Activated naive CD8-positive, alpha-beta T cell treated with anti-CD3 and anti-CD28 coated beads for 36 hours (primary cell): ENCODE results near the gene ERG. TPM values are rescaled to one million over a fixed set of nuclear protein-coding genes. Genes with fewer than 3 reads are reported as not detected.

Experiments
- DNase-seq: peaks from one replicate; pipeline ENCODE4 v3.0.0; 2021
- H3K27ac Mint-ChIP-seq: one replicate; pipeline ENCODE4 v1.8.0; 2022; ENCODE audit warnings: mild to moderate bottlenecking, moderate library complexity, mixed read lengths
- H3K27me3 Mint-ChIP-seq: one replicate; pipeline ENCODE4 v1.8.0; 2022; ENCODE audit warnings: mild to moderate bottlenecking, mixed read lengths
- H3K36me3 Mint-ChIP-seq: one replicate; pipeline ENCODE4 v1.8.0; 2021; ENCODE audit warnings: mild to moderate bottlenecking, mixed read lengths
- H3K4me1 Mint-ChIP-seq: one replicate; pipeline ENCODE4 v1.8.0; 2021; ENCODE audit warnings: mixed read lengths
- H3K4me3 Mint-ChIP-seq: one replicate; pipeline ENCODE4 v1.8.0; 2022; ENCODE audit warnings: mild to moderate bottlenecking, moderate library complexity, mixed read lengths
- H3K9me3 Mint-ChIP-seq: one replicate; pipeline ENCODE4 v1.8.0; 2022; ENCODE audit warnings: mixed read lengths
- total RNA-seq, 2 experiments: library from RNA; stranded (reverse); gene quantifications; one replicate each; pipeline ENCODE4 v1.2.3, GENCODE V29; 2021

ERG gene
- total RNA-seq, 2 experiments from 2014 or later = not detected

- peaks cover 16% of the 10 kb centered on the region for H3K4me1 Mint-ChIP-seq
- no peak overlapping the region for H3K4me3 Mint-ChIP-seq
- H3K27me3 Mint-ChIP-seq = peaks cover 10% of the 10 kb centered on the region
- no peak for DNase-seq
- no peak overlapping the region for H3K27ac Mint-ChIP-seq
- no peaks in the 10 kb centered on the region for H3K36me3 Mint-ChIP-seq
- H3K9me3 Mint-ChIP-seq = no peaks in the 10 kb centered on the region
These were observed 148.3 kb downstream of the ERG start for GRCh38 chr21:38349977-38350376.

GRCh38 chr21:38349111-38349746 lies 149.0 kb downstream of the ERG start:
- Mint-ChIP-seq H3K27ac (peak overlapping the region; percentile 67), H3K36me3 (no peaks in the 10 kb centered on the region), H3K9me3 (no peaks in the 10 kb centered on the region), H3K27me3 (peaks cover 6% of the 10 kb centered on the region), H3K4me1 (peaks cover 16% of the 10 kb centered on the region), H3K4me3 (no peak overlapping the region)
- DNase-seq = no peak

GRCh38 chr21:38346286-38346685 lies 152.0 kb downstream of the ERG start:
- H3K4me1 Mint-ChIP-seq = peaks cover 8% of the 10 kb centered on the region
- no peak for DNase-seq
- H3K36me3 Mint-ChIP-seq = no peaks in the 10 kb centered on the region
- no peak overlapping the region for H3K27ac Mint-ChIP-seq
- H3K9me3 Mint-ChIP-seq = no peaks in the 10 kb centered on the region
- H3K4me3 Mint-ChIP-seq = no peak overlapping the region
- H3K27me3 Mint-ChIP-seq = no peaks in the 10 kb centered on the region

GRCh38 chr21:38343691-38344090 lies 154.6 kb downstream of the ERG start:
- no peak overlapping the region for H3K27ac Mint-ChIP-seq
- no peaks in the 10 kb centered on the region for H3K9me3 Mint-ChIP-seq
- peaks cover 3% of the 10 kb centered on the region for H3K4me1 Mint-ChIP-seq
- DNase-seq = no peak
- no peak overlapping the region for H3K4me3 Mint-ChIP-seq
- no peaks in the 10 kb centered on the region for H3K27me3 Mint-ChIP-seq
- H3K36me3 Mint-ChIP-seq = no peaks in the 10 kb centered on the region

- Mint-ChIP-seq H3K27ac (no peak overlapping the region), H3K4me1 (no peaks in the 10 kb centered on the region), H3K27me3 (no peaks in the 10 kb centered on the region), H3K9me3 (no peaks in the 10 kb centered on the region), H3K36me3 (no peaks in the 10 kb centered on the region), H3K4me3 (no peak overlapping the region)
- no peak for DNase-seq
These were observed 155.5 kb downstream of the ERG start for GRCh38 chr21:38342739-38343138.

GRCh38 chr21:38341546-38342012 lies 156.7 kb downstream of the ERG start:
- Mint-ChIP-seq H3K27me3 (no peaks in the 10 kb centered on the region), H3K4me1 (no peaks in the 10 kb centered on the region), H3K4me3 (no peak overlapping the region), H3K9me3 (no peaks in the 10 kb centered on the region), H3K36me3 (no peaks in the 10 kb centered on the region), H3K27ac (no peak overlapping the region)
- DNase-seq = no peak

- Mint-ChIP-seq H3K36me3 (no peaks in the 10 kb centered on the region), H3K27me3 (no peaks in the 10 kb centered on the region)
These were observed 158.1 kb downstream of the ERG start for GRCh38 chr21:38340131-38340530.

GRCh38 chr21:38337793-38338192 lies 160.5 kb downstream of the ERG start:
- Mint-ChIP-seq H3K36me3 (no peaks in the 10 kb centered on the region), H3K4me1 (no peaks in the 10 kb centered on the region), H3K4me3 (no peak overlapping the region), H3K27me3 (no peaks in the 10 kb centered on the region), H3K27ac (no peak overlapping the region), H3K9me3 (no peaks in the 10 kb centered on the region)
- no peak for DNase-seq

More at GRCh38 chr21:38340131-38340530, 158.1 kb downstream of the ERG start:
- Mint-ChIP-seq H3K4me3 (no peak overlapping the region), H3K9me3 (no peaks in the 10 kb centered on the region), H3K27ac (no peak overlapping the region), H3K4me1 (no peaks in the 10 kb centered on the region)
- no peak for DNase-seq

GRCh38 chr21:38334866-38335265 lies 163.4 kb downstream of the ERG start:
- Mint-ChIP-seq H3K4me1 (no peaks in the 10 kb centered on the region), H3K27ac (no peak overlapping the region)

GRCh38 chr21:38333301-38334272 lies 164.7 kb downstream of the ERG start:
- no peaks in the 10 kb centered on the region for H3K9me3 Mint-ChIP-seq
- no peak overlapping the region for H3K4me3 Mint-ChIP-seq
- H3K27me3 Mint-ChIP-seq = no peaks in the 10 kb centered on the region
- H3K27ac Mint-ChIP-seq = no peak overlapping the region
- H3K36me3 Mint-ChIP-seq = no peaks in the 10 kb centered on the region
- no peaks in the 10 kb centered on the region for H3K4me1 Mint-ChIP-seq
- no peak for DNase-seq

More at GRCh38 chr21:38334866-38335265, 163.4 kb downstream of the ERG start:
- Mint-ChIP-seq H3K4me3 (no peak overlapping the region), H3K9me3 (no peaks in the 10 kb centered on the region), H3K36me3 (no peaks in the 10 kb centered on the region), H3K27me3 (no peaks in the 10 kb centered on the region)
- DNase-seq = no peak

- H3K27me3 Mint-ChIP-seq = no peaks in the 10 kb centered on the region
- no peak overlapping the region for H3K4me3 Mint-ChIP-seq
- peaks cover 8% of the 10 kb centered on the region for H3K4me1 Mint-ChIP-seq
- H3K27ac Mint-ChIP-seq = no peak overlapping the region
- H3K9me3 Mint-ChIP-seq = no peaks in the 10 kb centered on the region
- no peak for DNase-seq
- no peaks in the 10 kb centered on the region for H3K36me3 Mint-ChIP-seq
These were observed 167.6 kb downstream of the ERG start for GRCh38 chr21:38330666-38331065.

Other genes with a start within 250 kb of the ERG start
- gene KCNJ15, start 241.5 kb downstream of the ERG start, total RNA-seq = 1 to 10 TPM in 1 of 2 experiments, under 1 TPM in 1; 0.36 to 1.1 TPM